PFSK-1 (cell line): ENCODE data around the gene TMEM218.

Source experiments
- FOXP2 ChIP-seq: optimal IDR thresholded peaks from 2 replicates; pipeline ENCODE3; 2011; ENCODE audit warnings: borderline replicate concordance, control low read depth, inconsistent platforms; ENCODE audit not compliant: insufficient read depth; ENCODE audit errors: extremely low read length, extremely low read depth
- POLR2AphosphoS5 ChIP-seq: IDR thresholded peaks from 2 replicates; pipeline ENCODE4 v1.6.1; 2012; ENCODE audit warnings: low read depth, mild to moderate bottlenecking, control low read depth, low read length, moderate library complexity
- SIN3A ChIP-seq: IDR thresholded peaks from 2 replicates; pipeline ENCODE4 v1.6.1; 2012; ENCODE audit warnings: mild to moderate bottlenecking, low read length, moderate library complexity, borderline replicate concordance; ENCODE audit not compliant: insufficient read depth
- TAF1 ChIP-seq: IDR thresholded peaks from 2 replicates; pipeline ENCODE4 v1.6.1; 2012; ENCODE audit warnings: low read length, control low read depth, borderline replicate concordance; ENCODE audit not compliant: insufficient read depth
- TF ChIP-seq, protein P1 (sequence below), 2 experiments: IDR thresholded peaks; 2 replicates each; pipeline versions ENCODE4 v1.6.1 to v1.8.0; 2011 to 2012; ENCODE audit warnings: low read depth in 2 of 2, low read length in 2 of 2, control low read depth in 1 of 2, inconsistent platforms in 1 of 2, mild to moderate bottlenecking in 1 of 2, moderate library complexity in 1 of 2; ENCODE audit not compliant: insufficient read depth in 1 of 2

The TMEM218 gene

DNA sequence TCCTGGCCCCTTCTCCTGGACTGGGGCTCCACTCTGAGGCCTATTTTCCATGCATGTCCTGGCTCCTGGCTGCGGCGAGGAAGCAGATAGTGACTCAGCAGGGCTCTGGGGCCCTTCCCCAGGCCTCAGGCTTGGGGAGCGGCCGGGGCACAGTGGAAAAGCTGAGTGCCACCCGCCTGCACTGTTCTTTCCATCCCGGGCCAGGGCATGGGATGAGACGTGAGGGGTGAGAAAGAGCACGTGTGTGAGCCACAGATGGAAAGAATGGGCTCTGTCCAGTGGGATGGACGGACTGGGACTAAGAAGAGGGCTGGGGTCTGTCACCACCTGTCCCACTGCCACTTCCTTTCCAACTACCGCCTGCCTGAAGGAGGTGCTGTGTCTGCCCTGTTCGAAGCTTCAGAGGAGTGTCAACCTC, 35.5 kb downstream of the TMEM218 start:
- no peak for TF ChIP-seq POLR2AphosphoS5
- TF ChIP-seq, protein P1, sequence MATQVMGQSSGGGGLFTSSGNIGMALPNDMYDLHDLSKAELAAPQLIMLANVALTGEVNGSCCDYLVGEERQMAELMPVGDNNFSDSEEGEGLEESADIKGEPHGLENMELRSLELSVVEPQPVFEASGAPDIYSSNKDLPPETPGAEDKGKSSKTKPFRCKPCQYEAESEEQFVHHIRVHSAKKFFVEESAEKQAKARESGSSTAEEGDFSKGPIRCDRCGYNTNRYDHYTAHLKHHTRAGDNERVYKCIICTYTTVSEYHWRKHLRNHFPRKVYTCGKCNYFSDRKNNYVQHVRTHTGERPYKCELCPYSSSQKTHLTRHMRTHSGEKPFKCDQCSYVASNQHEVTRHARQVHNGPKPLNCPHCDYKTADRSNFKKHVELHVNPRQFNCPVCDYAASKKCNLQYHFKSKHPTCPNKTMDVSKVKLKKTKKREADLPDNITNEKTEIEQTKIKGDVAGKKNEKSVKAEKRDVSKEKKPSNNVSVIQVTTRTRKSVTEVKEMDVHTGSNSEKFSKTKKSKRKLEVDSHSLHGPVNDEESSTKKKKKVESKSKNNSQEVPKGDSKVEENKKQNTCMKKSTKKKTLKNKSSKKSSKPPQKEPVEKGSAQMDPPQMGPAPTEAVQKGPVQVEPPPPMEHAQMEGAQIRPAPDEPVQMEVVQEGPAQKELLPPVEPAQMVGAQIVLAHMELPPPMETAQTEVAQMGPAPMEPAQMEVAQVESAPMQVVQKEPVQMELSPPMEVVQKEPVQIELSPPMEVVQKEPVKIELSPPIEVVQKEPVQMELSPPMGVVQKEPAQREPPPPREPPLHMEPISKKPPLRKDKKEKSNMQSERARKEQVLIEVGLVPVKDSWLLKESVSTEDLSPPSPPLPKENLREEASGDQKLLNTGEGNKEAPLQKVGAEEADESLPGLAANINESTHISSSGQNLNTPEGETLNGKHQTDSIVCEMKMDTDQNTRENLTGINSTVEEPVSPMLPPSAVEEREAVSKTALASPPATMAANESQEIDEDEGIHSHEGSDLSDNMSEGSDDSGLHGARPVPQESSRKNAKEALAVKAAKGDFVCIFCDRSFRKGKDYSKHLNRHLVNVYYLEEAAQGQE (IDR thresholded peaks at IDR 0.05; ENCODE audit: insufficient read depth in 1 of 2, low read depth in 2 of 2, low read length in 2 of 2), result no peak
- TF ChIP-seq TAF1, result no peak
- no peak for TF ChIP-seq SIN3A
- no peak for TF ChIP-seq FOXP2

GRCh38 chr11:125075242-125075625, 36.2 kb downstream of the TMEM218 start:
- no peak for TF ChIP-seq FOXP2
- TF ChIP-seq, protein P1 (IDR thresholded peaks at IDR 0.05; ENCODE audit: insufficient read depth in 1 of 2, low read depth in 2 of 2, low read length in 2 of 2), result no peak
- TF ChIP-seq POLR2AphosphoS5, result no peak
- TF ChIP-seq TAF1, result no peak
- TF ChIP-seq SIN3A, result no peak

- TF ChIP-seq POLR2AphosphoS5 (no peak), SIN3A (no peak), TAF1 (no peak), FOXP2 (no peak)
- TF ChIP-seq, protein P1 (IDR thresholded peaks at IDR 0.05; ENCODE audit: insufficient read depth in 1 of 2, low read depth in 2 of 2, low read length in 2 of 2), result no peak
Observed at GRCh38 chr11:125074511-125075241, 36.8 kb downstream of the TMEM218 start.

- TF ChIP-seq, protein P1 (IDR thresholded peaks at IDR 0.05; ENCODE audit: insufficient read depth in 1 of 2, low read depth in 2 of 2, low read length in 2 of 2), result no peak
- TF ChIP-seq TAF1, result no peak
Observed at GRCh38 chr11:125073616-125074483, 37.6 kb downstream of the TMEM218 start.
